ENCODE results near the gene LRRC61.
A peak's percentile ranks its signal among the peaks of the same experiment; 100 is the strongest.

The LRRC61 gene

GRCh38 chr7:150322833-150323681 is at the start of gene LRRC61, which contains the start of gene ACTR3C (continued):
- no peak for TF ChIP-seq ZNF549 (tag by site-specific recombination; IDR thresholded peaks at IDR 0.05)
- TF ChIP-seq REST (tag by site-specific recombination; IDR thresholded peaks at IDR 0.05), result no peak; the same call in 1 of the 2 replicates
- no peak for TF ChIP-seq ZNF623 (tag by site-specific recombination; IDR thresholded peaks at IDR 0.05)
- no peak for TF ChIP-seq PRDM6 (tag by site-specific recombination; IDR thresholded peaks at IDR 0.05)
- no peak for TF ChIP-seq ZNF416 (tag by site-specific recombination; IDR thresholded peaks at IDR 0.05)
- TF ChIP-seq, protein P1, sequence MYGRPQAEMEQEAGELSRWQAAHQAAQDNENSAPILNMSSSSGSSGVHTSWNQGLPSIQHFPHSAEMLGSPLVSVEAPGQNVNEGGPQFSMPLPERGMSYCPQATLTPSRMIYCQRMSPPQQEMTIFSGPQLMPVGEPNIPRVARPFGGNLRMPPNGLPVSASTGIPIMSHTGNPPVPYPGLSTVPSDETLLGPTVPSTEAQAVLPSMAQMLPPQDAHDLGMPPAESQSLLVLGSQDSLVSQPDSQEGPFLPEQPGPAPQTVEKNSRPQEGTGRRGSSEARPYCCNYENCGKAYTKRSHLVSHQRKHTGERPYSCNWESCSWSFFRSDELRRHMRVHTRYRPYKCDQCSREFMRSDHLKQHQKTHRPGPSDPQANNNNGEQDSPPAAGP (tag by site-specific recombination; IDR thresholded peaks at IDR 0.05), result peak; percentile 78; the same call in 1 of the 2 replicates
- TF ChIP-seq ZNF521 (tag by site-specific recombination; IDR thresholded peaks at IDR 0.05), result no peak
- no peak for TF ChIP-seq ZNF624 (tag by site-specific recombination; IDR thresholded peaks at IDR 0.05)
- TF ChIP-seq KLF9 (tag by site-specific recombination; IDR thresholded peaks at IDR 0.05; ENCODE audit: low read depth), result no peak; the same call in 1 of the 2 replicates
- no peak for TF ChIP-seq ZNF138 (tag by site-specific recombination; IDR thresholded peaks at IDR 0.05; ENCODE audit: borderline replicate concordance)
- no peak for TF ChIP-seq GLI2 (tag by site-specific recombination; IDR thresholded peaks at IDR 0.05; ENCODE audit: borderline replicate concordance, low read depth)
- TF ChIP-seq PRDM1 (tag by site-specific recombination; IDR thresholded peaks at IDR 0.05), result no peak
- TF ChIP-seq ZNF837 (tag by site-specific recombination; IDR thresholded peaks at IDR 0.05), result no peak
- TF ChIP-seq ZNF580 (tag by site-specific recombination; IDR thresholded peaks at IDR 0.05), result no peak
- no peak for TF ChIP-seq ZSCAN16 (tag by site-specific recombination; IDR thresholded peaks at IDR 0.05)
- TF ChIP-seq WT1 (tag by site-specific recombination; IDR thresholded peaks at IDR 0.05), result peak; percentile 32; the same call in 1 of the 2 replicates
- no peak for TF ChIP-seq ZFP3 (tag by site-specific recombination; IDR thresholded peaks at IDR 0.05; ENCODE audit: low read depth)
- TF ChIP-seq ZNF37A (tag by site-specific recombination; IDR thresholded peaks at IDR 0.05), result no peak
- TF ChIP-seq ZNF654 (tag by site-specific recombination; IDR thresholded peaks at IDR 0.05; ENCODE audit: low read depth), result no peak
- TF ChIP-seq ZNF555 (tag by site-specific recombination; conservative IDR thresholded peaks at IDR 0.05), result no peak
- peak; percentile 91 for TF ChIP-seq ZIC2 (tag by site-specific recombination; IDR thresholded peaks at IDR 0.05)
- no peak for TF ChIP-seq ZNF548 (tag by site-specific recombination; IDR thresholded peaks at IDR 0.05)
- TF ChIP-seq ZNF76 (tag by site-specific recombination; IDR thresholded peaks at IDR 0.05; ENCODE audit: borderline replicate concordance, low read depth), result peak; percentile 51; the same call in 1 of the 2 replicates
- TF ChIP-seq ZFHX2 (tag by site-specific recombination; conservative IDR thresholded peaks at IDR 0.05), result peak; percentile 77
- no peak; the same call in 1 of the 2 replicates for TF ChIP-seq ZNF600 (tag by site-specific recombination; IDR thresholded peaks at IDR 0.05)
- no peak for TF ChIP-seq HOXD13 (CRISPR knock-in tag; IDR thresholded peaks at IDR 0.05; ENCODE audit: borderline replicate concordance)
- TF ChIP-seq ZNF362 (tag by site-specific recombination; IDR thresholded peaks at IDR 0.05), result no peak
- no peak for TF ChIP-seq KLF7 (tag by site-specific recombination; IDR thresholded peaks at IDR 0.05; ENCODE audit: borderline replicate concordance)
- peak; percentile 91 for TF ChIP-seq GLIS1 (tag by site-specific recombination; IDR thresholded peaks at IDR 0.05)
- no peak for TF ChIP-seq ZNF514 (tag by site-specific recombination; IDR thresholded peaks at IDR 0.05)
- TF ChIP-seq ZNF157 (tag by site-specific recombination; IDR thresholded peaks at IDR 0.05), result no peak
